GM12873 (cell line): Measurements from ENCODE around the gene CPT1A.

Experiments
- CTCF ChIP-seq: IDR thresholded peaks from 2 replicates; pipeline ENCODE4 v1.5.1; 2012; ENCODE audit warnings: low read depth, mild to moderate bottlenecking, moderate library complexity, low read length, control low read depth; ENCODE audit not compliant: insufficient read depth; ENCODE audit errors: missing control alignments

CPT1A gene

DNA sequence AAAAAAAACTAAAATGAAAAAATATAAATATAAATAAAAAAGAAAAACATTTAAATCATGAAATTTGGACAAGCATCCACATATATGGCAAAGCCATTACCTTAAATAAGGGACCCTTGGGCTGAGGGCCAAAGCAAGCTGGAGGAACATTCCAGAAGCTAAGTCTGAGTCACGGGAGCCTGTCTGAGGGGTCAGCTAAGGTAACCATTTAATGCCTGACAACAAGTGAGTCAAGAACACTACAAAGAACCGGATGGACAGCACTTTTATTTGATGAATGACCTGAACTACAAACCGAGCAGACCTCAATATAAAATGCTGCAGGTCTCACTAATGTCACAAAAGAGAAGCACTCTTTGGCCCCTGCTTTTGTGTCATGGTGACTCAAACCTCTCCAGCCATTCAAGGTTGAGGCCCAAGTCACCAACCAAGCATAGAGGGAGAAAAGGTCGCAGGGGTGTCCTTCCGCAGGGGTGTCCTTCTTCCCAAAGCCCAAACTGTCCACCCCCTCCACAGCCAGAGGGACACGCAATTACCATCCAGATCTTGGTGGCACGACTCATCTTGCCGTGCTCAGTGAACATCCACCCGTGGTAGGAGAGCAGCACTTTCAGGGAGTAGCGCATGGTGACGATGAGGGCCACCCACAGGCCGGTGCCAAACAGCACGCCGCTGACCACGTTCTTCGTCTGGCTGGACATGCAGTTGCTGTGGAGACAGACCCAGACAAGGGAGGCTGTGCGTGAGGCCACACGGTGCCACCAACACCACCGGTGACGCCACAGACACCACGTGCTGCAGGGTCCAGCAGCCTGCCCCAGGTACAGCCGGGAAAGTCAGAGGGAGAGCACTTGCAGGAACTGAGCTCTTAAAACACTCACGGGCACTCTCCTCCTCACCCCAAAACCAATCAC lies 34.5 kb downstream of the CPT1A start:
- TF ChIP-seq CTCF = no peak

DNA sequence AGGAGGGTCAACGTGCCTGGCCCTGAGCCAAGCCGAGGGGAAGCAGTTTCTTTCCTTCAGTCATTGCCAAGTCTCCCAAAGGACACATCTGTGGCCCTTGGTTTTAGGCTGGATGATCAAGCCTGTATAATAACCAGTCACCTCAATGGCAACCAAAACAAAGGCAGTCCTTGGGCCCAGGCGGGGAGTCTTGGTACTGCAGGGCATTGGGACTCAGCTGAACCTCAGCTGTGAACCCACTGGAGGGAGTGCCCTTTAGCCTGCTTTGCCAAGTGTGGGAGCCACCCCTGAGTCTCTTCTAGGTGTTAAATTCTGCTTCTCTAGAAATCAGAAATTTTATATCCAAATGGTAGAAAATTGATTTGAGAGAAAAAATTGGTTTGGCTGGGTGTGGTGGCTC lies 36.9 kb downstream of the CPT1A start:
- peak; percentile 22 for TF ChIP-seq CTCF

GRCh38 chr11:68803766-68804165 lies 38.0 kb downstream of the CPT1A start:
- TF ChIP-seq CTCF = no peak

- TF ChIP-seq CTCF = peak; percentile 88
Measured at GRCh38 chr11:68798221-68798813, 43.4 kb downstream of the CPT1A start.

GRCh38 chr11:68796801-68797200 lies 44.9 kb downstream of the CPT1A start:
- TF ChIP-seq CTCF = no peak

GRCh38 chr11:68792400-68792966 lies 49.2 kb downstream of the CPT1A start:
- no peak for TF ChIP-seq CTCF

- no peak for TF ChIP-seq CTCF
Measured at GRCh38 chr11:68784653-68785052, 57.1 kb downstream of the CPT1A start.
